Astrocyte of the cerebellum (primary cell): ENCODE measurements around the gene TRAPPC6A.

Source experiments
- DNase-seq: peaks from one replicate; pipeline ENCODE4 v3.0.0-alpha.2; 2011; ENCODE audit warnings: low read depth
- H3K4me3 ChIP-seq: 2 replicates; pipeline ENCODE4 v1.5.1; 2011; ENCODE audit warnings: mild to moderate bottlenecking, low read depth, low read length, moderate library complexity
- CTCF ChIP-seq: IDR thresholded peaks from 2 replicates; pipeline ENCODE4 v1.5.1; 2012; ENCODE audit warnings: low read length, low read depth, moderate library complexity, mild to moderate bottlenecking; ENCODE audit errors: missing control alignments
- in situ Hi-C: cut with HindIII; loops from 2 replicates; pipeline ENCODE4 v1.10.0; 2017; ENCODE audit warnings: low sequenced_read_pairs

Gene TRAPPC6A

DNA sequence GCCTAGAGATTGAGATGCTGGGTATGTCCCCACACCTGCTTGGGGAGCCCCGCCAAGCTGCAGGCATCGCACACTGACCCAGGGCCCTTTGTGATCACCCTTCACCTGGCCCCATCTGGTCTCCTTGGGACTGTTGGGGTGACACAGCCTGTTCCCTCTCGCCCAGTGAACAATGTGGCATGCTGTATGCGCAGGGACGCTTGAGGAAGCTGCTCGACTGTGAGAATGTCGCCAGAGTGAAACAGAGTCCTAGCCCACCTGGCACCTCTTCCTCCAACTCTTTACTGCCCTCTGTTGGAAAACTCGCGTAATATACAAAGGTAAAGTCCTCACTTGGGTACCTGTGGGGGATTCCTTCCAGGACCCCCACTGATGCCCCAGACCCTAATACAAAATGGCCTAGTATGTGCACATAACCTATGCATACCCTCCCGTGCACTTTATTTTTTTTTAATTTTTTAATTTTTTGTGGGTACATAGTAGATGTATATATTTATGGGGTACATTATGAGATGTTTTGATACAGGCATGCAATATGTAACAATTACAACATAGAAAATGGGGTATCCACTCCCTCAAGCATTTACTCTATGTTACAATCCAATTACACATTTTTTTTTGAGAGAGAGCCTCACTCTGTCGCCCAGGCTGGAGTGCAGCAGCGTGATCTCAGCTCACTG, 9.5 kb upstream of the TRAPPC6A start:
- TF ChIP-seq CTCF: peak; percentile 47
- no peak for DNase-seq
- no peak overlapping the region for H3K4me3 ChIP-seq
- in situ Hi-C loops: no loop called here

DNA sequence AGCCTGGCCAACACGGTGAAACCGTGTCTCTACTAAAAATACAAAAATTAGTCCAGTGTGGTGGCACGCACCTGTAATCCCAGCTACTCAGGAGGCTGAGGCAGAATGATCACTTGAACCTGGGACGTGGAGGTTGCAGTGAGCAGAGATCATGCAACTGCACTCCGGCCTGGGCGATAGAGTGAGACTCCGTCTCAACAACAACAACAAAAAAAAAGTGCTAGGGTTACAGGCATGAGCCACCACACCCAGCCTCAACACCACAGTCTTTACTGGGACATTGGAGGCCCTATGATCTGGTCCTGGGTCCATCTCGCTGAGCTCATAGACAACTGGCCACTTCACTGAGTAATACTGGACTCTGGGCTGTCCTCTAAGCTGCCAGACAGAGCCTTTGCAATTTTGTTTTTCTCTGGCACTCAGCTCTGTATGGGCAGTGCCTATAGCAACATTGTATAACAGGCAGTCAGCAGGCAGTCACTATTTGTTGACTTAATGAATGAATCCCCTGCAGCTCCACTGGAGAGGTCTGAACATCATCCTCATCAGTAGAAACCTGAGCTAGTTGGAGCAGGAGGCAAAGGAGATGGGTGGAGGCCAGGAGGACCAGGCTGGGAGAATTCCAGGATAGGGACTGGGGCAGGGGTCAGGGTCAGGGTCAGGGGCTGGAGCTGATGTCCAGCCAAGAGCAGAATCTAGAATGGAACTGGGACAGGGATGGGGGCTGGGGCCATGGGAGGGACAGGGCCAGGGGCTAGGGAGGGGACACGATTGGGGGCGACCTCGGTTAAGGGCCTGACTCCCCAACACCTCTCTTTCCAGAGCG, 8.7 kb upstream of the TRAPPC6A start:
- DNase-seq: no peak
- TF ChIP-seq CTCF: no peak
- H3K4me3 ChIP-seq: no peak overlapping the region
- in situ Hi-C loops: no loop called here

GRCh38 chr19:45184115-45184514, 6.1 kb upstream of the TRAPPC6A start:
- in situ Hi-C loops: no loop called here
- no peak overlapping the region for H3K4me3 ChIP-seq
- TF ChIP-seq CTCF: no peak
- DNase-seq: no peak

DNA sequence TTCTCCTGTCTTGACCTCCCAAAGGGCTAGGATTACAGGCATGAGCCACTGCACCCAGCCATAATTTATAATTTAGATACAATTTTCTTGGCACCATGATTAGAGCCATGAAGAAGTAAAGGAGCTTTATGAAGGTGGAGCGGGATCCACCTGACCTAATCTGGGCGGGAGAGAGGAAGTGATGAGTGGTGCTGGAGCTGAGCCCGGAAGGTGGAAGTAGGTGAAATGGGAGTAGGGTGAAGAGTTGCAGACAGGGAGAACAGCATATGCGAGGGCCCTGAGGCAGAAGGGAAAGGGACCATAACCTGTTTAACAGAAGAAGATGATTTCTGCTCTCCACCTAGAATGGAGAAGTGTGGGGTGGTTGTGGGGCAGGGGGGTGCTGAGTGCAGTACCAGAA, 4.7 kb upstream of the TRAPPC6A start:
- TF ChIP-seq CTCF: no peak

GRCh38 chr19:45180936-45181335, 2.9 kb upstream of the TRAPPC6A start:
- DNase-seq: no peak
- no peak for TF ChIP-seq CTCF
- in situ Hi-C loops: no loop called here
- H3K4me3 ChIP-seq: no peak overlapping the region

More for the DNA sequence above, 4.7 kb upstream of the TRAPPC6A start:
- DNase-seq: no peak
- in situ Hi-C loops: no loop called here
- H3K4me3 ChIP-seq: no peak overlapping the region

DNA sequence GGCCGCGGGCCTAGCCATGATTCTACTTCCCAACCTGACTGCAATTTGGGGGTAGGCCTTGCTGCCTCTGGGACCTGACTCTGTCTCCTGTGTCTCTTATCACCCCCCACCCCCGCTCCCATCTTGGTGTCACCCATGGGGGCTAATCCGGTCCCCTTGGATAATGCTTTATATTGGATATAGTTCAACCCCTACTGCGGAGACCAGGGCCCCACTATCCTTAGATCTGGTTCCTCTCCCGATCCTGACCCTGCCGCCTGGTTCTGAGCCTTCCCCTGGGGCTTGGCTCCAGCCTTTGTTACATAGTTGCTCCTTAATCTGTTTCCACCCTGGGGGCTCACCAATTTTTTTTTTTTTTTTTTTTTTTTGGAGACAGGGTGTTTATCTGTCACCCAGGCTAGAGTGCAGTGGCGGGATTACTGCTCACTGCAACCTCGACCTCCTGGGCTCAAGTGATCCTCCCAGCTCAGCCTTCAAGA, 1.9 kb upstream of the TRAPPC6A start:
- DNase-seq: no peak
- peak overlapping the region; percentile 81 for H3K4me3 ChIP-seq
- in situ Hi-C loops: no loop called here

More for the DNA sequence above, 1.9 kb upstream of the TRAPPC6A start:
- no peak for TF ChIP-seq CTCF
